ENCODE measurements around the gene CDC42BPB.
A peak's percentile ranks its signal among the peaks of the same experiment; 100 is the strongest.
"Not testable (repeated sequence)": the region's sequence is repeated elsewhere in the genome, so short reads cannot be mapped to it uniquely, and the experiment has no call there.

CDC42BPB gene

GRCh38 chr14:102897299-102898027 lies 159.9 kb downstream of the CDC42BPB start:
- peaks cover 32 to 96% (median 68%) of the 10 kb centered on the region in 11 experiments; a peak in 21 of 22 replicates for H3K36me3 ChIP-seq
- H3K27ac ChIP-seq, result no peak overlapping the region
- H4K20me1 ChIP-seq, result peaks cover 6 to 51% (median 17%) of the 10 kb centered on the region in 11 experiments; a peak in 14 of 22 replicates
- H3K27me3 ChIP-seq, result no peaks in the 10 kb centered on the region
- peaks cover 10 to 45% (median 39%) of the 10 kb centered on the region in 10 experiments for H3K4me1 ChIP-seq
- H3K9ac ChIP-seq, result no peak overlapping the region
- H3K9me3 ChIP-seq (replicated peaks in 1 of 11), result no peaks in the 10 kb centered on the region
- no peak for TF ChIP-seq Cebpa-rat (IDR thresholded peaks at IDR 0.05)
- no peak overlapping the region for H3K4me3 ChIP-seq
- H3K4me2 ChIP-seq, result no peak overlapping the region

- H3K9me3 ChIP-seq (replicated peaks in 1 of 11); H3K4me2 ChIP-seq; H3K27me3 ChIP-seq; H3K4me3 ChIP-seq; H3K9ac ChIP-seq; H3K27ac ChIP-seq: not testable (repeated sequence)
- Histone ChIP-seq H4K20me1 (peaks cover 0 to 43% (median 10%) of the 10 kb centered on the region in 11 experiments; a peak in 12 of 22 replicates), H3K4me1 (peaks cover 9 to 37% (median 31%) of the 10 kb centered on the region in 10 experiments), H3K36me3 (peaks cover 36 to 96% (median 73%) of the 10 kb centered on the region in 11 experiments)
These were observed 160.6 kb downstream of the CDC42BPB start for GRCh38 chr14:102896735-102897134.

- H3K27ac ChIP-seq, result no peak overlapping the region; a peak in 1 of 22 replicates
- H3K9ac ChIP-seq, result peak overlapping the region in 1 of 11 experiments; percentile 24; a peak in 1 of 22 replicates
- H3K36me3 ChIP-seq, result peaks cover 59 to 99% (median 77%) of the 10 kb centered on the region in 11 experiments
- H3K4me1 ChIP-seq, result peaks cover 0 to 15% (median 14%) of the 10 kb centered on the region in 10 experiments; a peak in 16 of 20 replicates
- H3K9me3 ChIP-seq (replicated peaks in 1 of 11), result no peaks in the 10 kb centered on the region
- H3K27me3 ChIP-seq, result no peaks in the 10 kb centered on the region
- H3K4me2 ChIP-seq, result peak overlapping the region in 9 of 11 experiments; percentile 3 to 66 (median 58); a peak in 16 of 22 replicates
- H4K20me1 ChIP-seq, result peaks cover 0 to 30% (median 0%) of the 10 kb centered on the region in 11 experiments; a peak in 3 of 22 replicates
- TF ChIP-seq Cebpa-rat (IDR thresholded peaks at IDR 0.05), result no peak
- no peak overlapping the region for H3K4me3 ChIP-seq
These were observed 163.9 kb downstream of the CDC42BPB start for GRCh38 chr14:102893452-102893851.

GRCh38 chr14:102892651-102893050 lies 164.7 kb downstream of the CDC42BPB start:
- TF ChIP-seq Cebpa-rat (IDR thresholded peaks at IDR 0.05), result no peak
- peaks cover 55 to 99% (median 77%) of the 10 kb centered on the region in 11 experiments for H3K36me3 ChIP-seq
- no peak overlapping the region for H3K27ac ChIP-seq

GRCh38 chr14:102891556-102891955 lies 165.8 kb downstream of the CDC42BPB start:
- Histone ChIP-seq H3K27ac (no peak overlapping the region), H4K20me1 (peaks cover 0 to 16% (median 0%) of the 10 kb centered on the region in 11 experiments; a peak in 5 of 22 replicates), H3K27me3 (no peaks in the 10 kb centered on the region), H3K9me3 (replicated peaks in 1 of 11) (no peaks in the 10 kb centered on the region), H3K4me1 (peaks cover 0 to 12% (median 11%) of the 10 kb centered on the region in 10 experiments; a peak in 15 of 20 replicates), H3K4me3 (no peak overlapping the region), H3K4me2 (no peak overlapping the region), H3K9ac (no peak overlapping the region), H3K36me3 (peaks cover 55 to 99% (median 79%) of the 10 kb centered on the region in 11 experiments)
- TF ChIP-seq Cebpa-rat (IDR thresholded peaks at IDR 0.05), result no peak

More at GRCh38 chr14:102892651-102893050, 164.7 kb downstream of the CDC42BPB start:
- peaks cover 0 to 12% (median 11%) of the 10 kb centered on the region in 10 experiments; a peak in 15 of 20 replicates for H3K4me1 ChIP-seq
- H3K27me3 ChIP-seq, result no peaks in the 10 kb centered on the region
- H4K20me1 ChIP-seq, result peaks cover 0 to 26% (median 0%) of the 10 kb centered on the region in 11 experiments; a peak in 4 of 22 replicates
- H3K9me3 ChIP-seq (replicated peaks in 1 of 11), result no peaks in the 10 kb centered on the region
- no peak overlapping the region for H3K9ac ChIP-seq
- no peak overlapping the region for H3K4me3 ChIP-seq
- peak overlapping the region in 5 of 11 experiments; percentile 18 to 59 (median 58); a peak in 5 of 22 replicates for H3K4me2 ChIP-seq

GRCh38 chr14:102891111-102891510 lies 166.2 kb downstream of the CDC42BPB start:
- TF ChIP-seq Cebpa-rat (IDR thresholded peaks at IDR 0.05), result no peak
- H3K4me3 ChIP-seq, result no peak overlapping the region
- peaks cover 0 to 16% (median 3%) of the 10 kb centered on the region in 11 experiments; a peak in 5 of 22 replicates for H4K20me1 ChIP-seq
- H3K9me3 ChIP-seq (replicated peaks in 1 of 11), result no peaks in the 10 kb centered on the region
- peaks cover 0 to 12% (median 11%) of the 10 kb centered on the region in 10 experiments; a peak in 15 of 20 replicates for H3K4me1 ChIP-seq
- H3K9ac ChIP-seq, result no peak overlapping the region
- H3K4me2 ChIP-seq, result no peak overlapping the region
- no peaks in the 10 kb centered on the region for H3K27me3 ChIP-seq
- no peak overlapping the region for H3K27ac ChIP-seq
- H3K36me3 ChIP-seq, result peaks cover 56 to 99% (median 81%) of the 10 kb centered on the region in 11 experiments

GRCh38 chr14:102889615-102890014 lies 167.7 kb downstream of the CDC42BPB start:
- H3K4me3 ChIP-seq, result no peak overlapping the region
- H3K36me3 ChIP-seq, result peaks cover 54 to 99% (median 82%) of the 10 kb centered on the region in 11 experiments
- peaks cover 0 to 18% (median 4%) of the 10 kb centered on the region in 11 experiments; a peak in 8 of 22 replicates for H4K20me1 ChIP-seq
- H3K9me3 ChIP-seq (replicated peaks in 1 of 11), result no peaks in the 10 kb centered on the region
- H3K27me3 ChIP-seq, result no peaks in the 10 kb centered on the region
- no peak for TF ChIP-seq Cebpa-rat (IDR thresholded peaks at IDR 0.05)
- H3K27ac ChIP-seq, result no peak overlapping the region
- no peak overlapping the region for H3K9ac ChIP-seq
- H3K4me2 ChIP-seq, result no peak overlapping the region
- H3K4me1 ChIP-seq, result peaks cover 0 to 19% (median 17%) of the 10 kb centered on the region in 10 experiments; a peak in 15 of 20 replicates

GRCh38 chr14:102888748-102889147 lies 168.6 kb downstream of the CDC42BPB start:
- H4K20me1 ChIP-seq, result peaks cover 0 to 18% (median 4%) of the 10 kb centered on the region in 11 experiments; a peak in 8 of 22 replicates
- no peak overlapping the region for H3K9ac ChIP-seq
- H3K36me3 ChIP-seq, result peaks cover 52 to 99% (median 81%) of the 10 kb centered on the region in 11 experiments
- peaks cover 0 to 20% (median 17%) of the 10 kb centered on the region in 10 experiments; a peak in 15 of 20 replicates for H3K4me1 ChIP-seq
- no peak overlapping the region for H3K27ac ChIP-seq
- no peaks in the 10 kb centered on the region for H3K9me3 ChIP-seq (replicated peaks in 1 of 11)
- no peak overlapping the region for H3K4me2 ChIP-seq
- H3K27me3 ChIP-seq, result no peaks in the 10 kb centered on the region
- no peak overlapping the region for H3K4me3 ChIP-seq
- no peak for TF ChIP-seq Cebpa-rat (IDR thresholded peaks at IDR 0.05)
